Epidermal melanocyte (primary cell): ENCODE measurements around the gene MCTP2.

Experiments used
- DNase-seq: peaks from one replicate; pipeline ENCODE4 v3.0.0; 2011; ENCODE audit warnings: low spot score; ENCODE audit not compliant: insufficient read length

The MCTP2 gene

GRCh38 chr15:94262201-94262600 is 30.8 kb downstream of the MCTP2 start:
- DNase-seq: no peak

- DNase-seq: no peak
Observed at GRCh38 chr15:94263341-94264273, 32.2 kb downstream of the MCTP2 start.

- DNase-seq: no peak
Observed at GRCh38 chr15:94265009-94265408, 33.6 kb downstream of the MCTP2 start.

GRCh38 chr15:94265982-94266381 is 34.6 kb downstream of the MCTP2 start:
- no peak for DNase-seq

- no peak for DNase-seq
Observed at GRCh38 chr15:94266789-94267188, 35.4 kb downstream of the MCTP2 start.

- no peak for DNase-seq
Observed at GRCh38 chr15:94269954-94270353, 38.6 kb downstream of the MCTP2 start.

GRCh38 chr15:94270570-94270969 is 39.2 kb downstream of the MCTP2 start:
- no peak for DNase-seq

- DNase-seq: no peak
Observed at GRCh38 chr15:94272251-94272898, 41.0 kb downstream of the MCTP2 start.

GRCh38 chr15:94273826-94274225 is 42.5 kb downstream of the MCTP2 start:
- no peak for DNase-seq

GRCh38 chr15:94274745-94275144 is 43.4 kb downstream of the MCTP2 start:
- DNase-seq: no peak

- no peak for DNase-seq
Observed at GRCh38 chr15:94277485-94277884, 46.1 kb downstream of the MCTP2 start.

- DNase-seq: no peak
Observed at GRCh38 chr15:94279736-94280135, 48.4 kb downstream of the MCTP2 start.

GRCh38 chr15:94280301-94280700 is 48.9 kb downstream of the MCTP2 start:
- no peak for DNase-seq

- no peak for DNase-seq
Observed at GRCh38 chr15:94282269-94283250, 51.2 kb downstream of the MCTP2 start.

- no peak for DNase-seq
Observed at GRCh38 chr15:94286583-94286982, 55.2 kb downstream of the MCTP2 start.

GRCh38 chr15:94287794-94288246 is 56.5 kb downstream of the MCTP2 start:
- DNase-seq: no peak

GRCh38 chr15:94290730-94291129 is 59.4 kb downstream of the MCTP2 start:
- DNase-seq: no peak

- DNase-seq: no peak
Observed at GRCh38 chr15:94293411-94294402, 62.3 kb downstream of the MCTP2 start.

- no peak for DNase-seq
Observed at GRCh38 chr15:94294556-94294955, 63.2 kb downstream of the MCTP2 start.

- DNase-seq: no peak
Observed at GRCh38 chr15:94295275-94295674, 63.9 kb downstream of the MCTP2 start.
